Measurements from ENCODE around the gene RIMBP2.
"Not testable (repeated sequence)": the region's sequence is repeated elsewhere in the genome, so short reads cannot be mapped to it uniquely, and the experiment has no call there.

The RIMBP2 gene

GRCh38 chr12:130646716-130647370 lies 69.3 kb downstream of the RIMBP2 start:
- Histone ChIP-seq H3K4me1 (ENCODE audit: insufficient read depth, low read length) (no peaks in the 10 kb centered on the region), H3K4me3 (ENCODE audit: low read depth in 1 of 2, low read length in 2 of 2) (no peak overlapping the region), H3K36me3 (ENCODE audit: insufficient read depth, low read length) (no peaks in the 10 kb centered on the region), H3K9ac (ENCODE audit: low read length) (no peak overlapping the region), H3K27ac (ENCODE audit: low read depth, low read length) (no peak overlapping the region), H3K9me3 (ENCODE audit: low read length) (no peaks in the 10 kb centered on the region), H3K27me3 (ENCODE audit: control insufficient read depth in 1 of 2, insufficient read depth in 2 of 2, low read length in 2 of 2) (no peaks in the 10 kb centered on the region)

GRCh38 chr12:130646191-130646590 lies 69.9 kb downstream of the RIMBP2 start:
- H3K4me1 ChIP-seq (ENCODE audit: insufficient read depth, low read length); H3K27me3 ChIP-seq (ENCODE audit: control insufficient read depth in 1 of 2, insufficient read depth in 2 of 2, low read length in 2 of 2); H3K9ac ChIP-seq (ENCODE audit: low read length); H3K4me3 ChIP-seq (ENCODE audit: low read depth in 1 of 2, low read length in 2 of 2); H3K36me3 ChIP-seq (ENCODE audit: insufficient read depth, low read length); H3K9me3 ChIP-seq (ENCODE audit: low read length); H3K27ac ChIP-seq (ENCODE audit: low read depth, low read length): not testable (repeated sequence)

- Histone ChIP-seq H3K9ac (ENCODE audit: low read length) (no peak overlapping the region), H3K4me3 (ENCODE audit: low read depth in 1 of 2, low read length in 2 of 2) (no peak overlapping the region), H3K27me3 (ENCODE audit: control insufficient read depth in 1 of 2, insufficient read depth in 2 of 2, low read length in 2 of 2) (no peaks in the 10 kb centered on the region), H3K9me3 (ENCODE audit: low read length) (no peaks in the 10 kb centered on the region), H3K36me3 (ENCODE audit: insufficient read depth, low read length) (no peaks in the 10 kb centered on the region), H3K27ac (ENCODE audit: low read depth, low read length) (no peak overlapping the region), H3K4me1 (ENCODE audit: insufficient read depth, low read length) (no peaks in the 10 kb centered on the region)
Observed at GRCh38 chr12:130645751-130646150, 70.3 kb downstream of the RIMBP2 start.

GRCh38 chr12:130644566-130644965 lies 71.5 kb downstream of the RIMBP2 start:
- no peaks in the 10 kb centered on the region for H3K9me3 ChIP-seq (ENCODE audit: low read length)
- no peaks in the 10 kb centered on the region for H3K27me3 ChIP-seq (ENCODE audit: control insufficient read depth in 1 of 2, insufficient read depth in 2 of 2, low read length in 2 of 2)
- H3K9ac ChIP-seq (ENCODE audit: low read length): no peak overlapping the region
- H3K4me3 ChIP-seq (ENCODE audit: low read depth in 1 of 2, low read length in 2 of 2): no peak overlapping the region
- H3K36me3 ChIP-seq (ENCODE audit: insufficient read depth, low read length): no peaks in the 10 kb centered on the region
- no peaks in the 10 kb centered on the region for H3K4me1 ChIP-seq (ENCODE audit: insufficient read depth, low read length)
- H3K27ac ChIP-seq (ENCODE audit: low read depth, low read length): no peak overlapping the region

GRCh38 chr12:130644146-130644545 lies 72.0 kb downstream of the RIMBP2 start:
- no peaks in the 10 kb centered on the region for H3K4me1 ChIP-seq (ENCODE audit: insufficient read depth, low read length)
- H3K4me3 ChIP-seq (ENCODE audit: low read depth in 1 of 2, low read length in 2 of 2): no peak overlapping the region
- no peak overlapping the region for H3K9ac ChIP-seq (ENCODE audit: low read length)
- no peaks in the 10 kb centered on the region for H3K36me3 ChIP-seq (ENCODE audit: insufficient read depth, low read length)
- no peak overlapping the region for H3K27ac ChIP-seq (ENCODE audit: low read depth, low read length)
- no peaks in the 10 kb centered on the region for H3K27me3 ChIP-seq (ENCODE audit: control insufficient read depth in 1 of 2, insufficient read depth in 2 of 2, low read length in 2 of 2)
- H3K9me3 ChIP-seq (ENCODE audit: low read length): no peaks in the 10 kb centered on the region

- Histone ChIP-seq H3K36me3 (ENCODE audit: insufficient read depth, low read length) (no peaks in the 10 kb centered on the region), H3K4me3 (ENCODE audit: low read depth in 1 of 2, low read length in 2 of 2) (no peak overlapping the region), H3K27ac (ENCODE audit: low read depth, low read length) (no peak overlapping the region), H3K9me3 (ENCODE audit: low read length) (no peaks in the 10 kb centered on the region), H3K4me1 (ENCODE audit: insufficient read depth, low read length) (no peaks in the 10 kb centered on the region), H3K9ac (ENCODE audit: low read length) (no peak overlapping the region), H3K27me3 (ENCODE audit: control insufficient read depth in 1 of 2, insufficient read depth in 2 of 2, low read length in 2 of 2) (no peaks in the 10 kb centered on the region)
Observed at GRCh38 chr12:130642856-130643255, 73.2 kb downstream of the RIMBP2 start.

- no peaks in the 10 kb centered on the region for H3K36me3 ChIP-seq (ENCODE audit: insufficient read depth, low read length)
- H3K4me1 ChIP-seq (ENCODE audit: insufficient read depth, low read length): no peaks in the 10 kb centered on the region
- H3K27me3 ChIP-seq (ENCODE audit: control insufficient read depth in 1 of 2, insufficient read depth in 2 of 2, low read length in 2 of 2): no peaks in the 10 kb centered on the region
- H3K4me3 ChIP-seq (ENCODE audit: low read depth in 1 of 2, low read length in 2 of 2): no peak overlapping the region
- no peak overlapping the region for H3K27ac ChIP-seq (ENCODE audit: low read depth, low read length)
- H3K9me3 ChIP-seq (ENCODE audit: low read length): no peaks in the 10 kb centered on the region
- H3K9ac ChIP-seq (ENCODE audit: low read length): no peak overlapping the region
Observed at GRCh38 chr12:130641533-130642184, 74.4 kb downstream of the RIMBP2 start.

- no peaks in the 10 kb centered on the region for H3K4me1 ChIP-seq (ENCODE audit: insufficient read depth, low read length)
- H3K36me3 ChIP-seq (ENCODE audit: insufficient read depth, low read length): no peaks in the 10 kb centered on the region
- H3K9me3 ChIP-seq (ENCODE audit: low read length): no peaks in the 10 kb centered on the region
- H3K27ac ChIP-seq (ENCODE audit: low read depth, low read length): no peak overlapping the region
- H3K27me3 ChIP-seq (ENCODE audit: control insufficient read depth in 1 of 2, insufficient read depth in 2 of 2, low read length in 2 of 2): no peaks in the 10 kb centered on the region
- H3K4me3 ChIP-seq (ENCODE audit: low read depth in 1 of 2, low read length in 2 of 2): no peak overlapping the region
- H3K9ac ChIP-seq (ENCODE audit: low read length): no peak overlapping the region
Observed at GRCh38 chr12:130640901-130641300, 75.2 kb downstream of the RIMBP2 start.

- Histone ChIP-seq H3K27me3 (ENCODE audit: control insufficient read depth in 1 of 2, insufficient read depth in 2 of 2, low read length in 2 of 2) (no peaks in the 10 kb centered on the region), H3K4me1 (ENCODE audit: insufficient read depth, low read length) (no peaks in the 10 kb centered on the region)
Observed at GRCh38 chr12:130640496-130640895, 75.6 kb downstream of the RIMBP2 start.

GRCh38 chr12:130639476-130640424 lies 76.3 kb downstream of the RIMBP2 start:
- Histone ChIP-seq H3K36me3 (ENCODE audit: insufficient read depth, low read length) (no peaks in the 10 kb centered on the region), H3K9me3 (ENCODE audit: low read length) (no peaks in the 10 kb centered on the region), H3K27ac (ENCODE audit: low read depth, low read length) (no peak overlapping the region), H3K9ac (ENCODE audit: low read length) (no peak overlapping the region), H3K4me3 (ENCODE audit: low read depth in 1 of 2, low read length in 2 of 2) (no peak overlapping the region), H3K27me3 (ENCODE audit: control insufficient read depth in 1 of 2, insufficient read depth in 2 of 2, low read length in 2 of 2) (no peaks in the 10 kb centered on the region), H3K4me1 (ENCODE audit: insufficient read depth, low read length) (no peaks in the 10 kb centered on the region)

More at GRCh38 chr12:130640496-130640895, 75.6 kb downstream of the RIMBP2 start:
- no peak overlapping the region for H3K4me3 ChIP-seq (ENCODE audit: low read depth in 1 of 2, low read length in 2 of 2)
- H3K27ac ChIP-seq (ENCODE audit: low read depth, low read length): no peak overlapping the region
- no peak overlapping the region for H3K9ac ChIP-seq (ENCODE audit: low read length)
- H3K36me3 ChIP-seq (ENCODE audit: insufficient read depth, low read length): no peaks in the 10 kb centered on the region
- H3K9me3 ChIP-seq (ENCODE audit: low read length): no peaks in the 10 kb centered on the region

- Histone ChIP-seq H3K36me3 (ENCODE audit: insufficient read depth, low read length) (no peaks in the 10 kb centered on the region), H3K9ac (ENCODE audit: low read length) (no peak overlapping the region), H3K4me1 (ENCODE audit: insufficient read depth, low read length) (no peaks in the 10 kb centered on the region), H3K9me3 (ENCODE audit: low read length) (no peaks in the 10 kb centered on the region), H3K27ac (ENCODE audit: low read depth, low read length) (no peak overlapping the region), H3K27me3 (ENCODE audit: control insufficient read depth in 1 of 2, insufficient read depth in 2 of 2, low read length in 2 of 2) (no peaks in the 10 kb centered on the region), H3K4me3 (ENCODE audit: low read depth in 1 of 2, low read length in 2 of 2) (no peak overlapping the region)
Observed at GRCh38 chr12:130636370-130636769, 79.7 kb downstream of the RIMBP2 start.

All from muscle layer of colon (tissue), 2 donors.